GM12874 (cell line): ENCODE data around the gene EDEM2.

Experiments
- CTCF ChIP-seq: IDR thresholded peaks from 2 replicates; pipeline ENCODE4 v1.5.1; 2011; ENCODE audit warnings: low read depth, mild to moderate bottlenecking, control low read depth, low read length, moderate library complexity; ENCODE audit not compliant: insufficient read depth

The EDEM2 gene

GRCh38 chr20:35181731-35182130 lies 34.6 kb upstream of the EDEM2 start:
- TF ChIP-seq CTCF, result no peak

GRCh38 chr20:35180266-35180665 lies 33.1 kb upstream of the EDEM2 start:
- TF ChIP-seq CTCF, result no peak

GRCh38 chr20:35179292-35180212 lies 32.4 kb upstream of the EDEM2 start:
- TF ChIP-seq CTCF, result no peak

- TF ChIP-seq CTCF, result no peak
Measured at GRCh38 chr20:35176132-35176531, 29.0 kb upstream of the EDEM2 start.

- no peak for TF ChIP-seq CTCF
Measured at GRCh38 chr20:35174458-35175216, 27.5 kb upstream of the EDEM2 start.

- no peak for TF ChIP-seq CTCF
Measured at GRCh38 chr20:35173576-35174192, 26.5 kb upstream of the EDEM2 start.

GRCh38 chr20:35172434-35172806 lies 25.3 kb upstream of the EDEM2 start:
- no peak for TF ChIP-seq CTCF
